Suppressor macrophage treated with lipopolysaccharide for 1 hour (primary cell): ENCODE data around the gene TMBIM6.
A peak's percentile ranks its signal among the peaks of the same experiment; 100 is the strongest.
"Not testable (repeated sequence)": the region's sequence is repeated elsewhere in the genome, so short reads cannot be mapped to it uniquely, and the experiment has no call there.

ENCODE experiments used
- DNase-seq, 3 donors: peaks; one replicate each; pipeline ENCODE4 v3.0.0-alpha.2; 2020 to 2022

TMBIM6 gene

DNA sequence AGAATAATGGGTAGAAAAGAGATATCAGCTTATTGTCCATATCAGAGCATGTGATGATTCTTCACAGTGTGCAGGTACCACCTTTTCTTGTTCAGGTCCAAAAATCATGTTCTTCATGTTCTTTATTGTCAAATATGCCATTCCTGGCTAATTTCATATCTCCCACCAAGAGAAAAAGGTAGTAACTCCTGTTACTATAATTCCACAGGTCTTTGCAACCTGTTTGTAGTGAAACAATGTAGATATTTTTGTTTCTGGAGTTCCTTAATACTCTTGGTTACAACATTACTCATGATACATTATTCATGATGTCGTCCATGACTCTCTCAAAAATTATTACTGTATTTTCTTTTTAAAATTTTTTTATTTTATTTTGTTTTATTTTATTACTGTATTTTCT, 11.3 kb upstream of the TMBIM6 start:
- DNase-seq: no peak

DNA sequence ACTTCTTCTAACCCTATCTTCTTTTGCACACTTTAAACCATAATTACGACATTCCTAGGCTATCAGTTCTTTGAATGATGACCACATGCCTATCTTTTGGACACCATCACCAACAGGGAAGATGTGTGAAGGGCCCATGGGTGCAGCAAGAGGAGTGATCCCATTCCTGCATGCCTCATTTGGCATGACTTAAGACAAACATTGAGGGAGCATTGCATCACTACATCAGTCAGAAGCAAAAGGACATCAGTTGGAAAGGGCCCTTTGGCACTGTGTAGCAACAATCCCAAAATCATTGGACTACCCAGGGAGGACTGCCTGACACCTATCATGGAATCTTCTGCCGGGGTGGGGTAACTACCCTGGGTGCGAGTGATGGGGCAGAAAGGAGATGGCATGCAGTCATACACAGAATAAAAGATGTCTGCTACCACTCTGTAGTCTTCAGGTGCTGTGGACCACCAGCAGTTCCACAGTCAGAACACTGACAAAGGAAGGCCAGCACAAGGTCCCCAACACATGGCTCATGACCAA, 10.7 kb upstream of the TMBIM6 start:
- peak; percentile 21 to 26 (median 25) for DNase-seq

DNA sequence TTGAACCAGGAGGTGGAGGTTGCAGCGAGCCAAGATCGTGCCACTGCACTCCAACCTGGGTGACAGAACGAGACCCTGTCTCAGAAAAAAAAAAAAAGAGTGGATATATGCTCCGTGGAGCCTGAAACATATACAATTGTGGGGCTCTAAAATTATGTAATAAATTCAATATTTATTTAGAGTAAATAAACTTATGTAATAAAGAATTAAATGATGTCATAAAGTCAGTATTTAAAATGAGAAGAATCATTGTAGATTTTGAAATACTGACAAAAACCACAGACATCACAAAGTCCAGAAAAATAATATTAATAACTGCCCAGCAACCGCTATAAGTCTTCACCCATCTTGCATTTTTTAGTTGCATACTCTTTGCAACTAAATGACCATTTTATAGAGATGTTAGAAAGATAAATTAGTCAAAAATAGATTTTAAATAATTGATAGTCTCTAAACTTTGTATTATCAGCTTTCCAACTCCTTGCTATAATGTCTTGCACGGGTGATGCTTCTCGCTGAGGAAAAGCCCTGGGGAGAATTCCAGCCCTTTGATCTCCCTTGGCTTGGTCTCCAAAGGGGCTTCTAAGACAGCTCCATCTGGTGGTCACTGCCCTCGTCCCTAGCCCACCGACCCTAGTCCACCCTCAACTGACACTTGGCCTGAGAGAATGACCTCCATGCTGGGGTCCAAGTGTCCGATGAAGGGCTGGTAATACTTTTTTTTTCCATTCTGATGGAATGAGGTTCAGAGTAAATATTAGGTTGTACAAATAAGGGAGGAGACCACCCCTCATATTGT, 7.9 kb upstream of the TMBIM6 start:
- DNase-seq: no peak

- not testable (repeated sequence) for DNase-seq
Observed at GRCh38 chr12:49734900-49735299, 6.5 kb upstream of the TMBIM6 start.

DNA sequence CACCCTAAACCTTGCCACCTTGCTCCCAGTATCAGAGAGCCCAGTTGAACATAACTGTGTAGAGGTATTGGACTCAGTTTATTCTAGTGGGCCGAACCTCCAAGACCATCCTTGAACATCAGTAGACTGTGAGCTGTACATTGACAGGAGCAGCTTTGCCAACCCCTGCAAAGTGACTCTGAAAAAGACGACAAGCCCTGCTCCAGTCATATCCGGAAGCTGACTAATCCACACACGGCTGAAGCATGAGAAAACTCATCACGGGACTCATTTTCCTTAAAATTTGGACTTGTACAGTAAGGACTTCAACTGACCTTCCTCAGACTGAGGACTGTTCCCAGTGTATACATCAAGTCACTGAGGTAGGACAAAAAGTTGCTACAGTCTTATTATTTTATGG, 2.6 kb upstream of the TMBIM6 start:
- DNase-seq: not testable (repeated sequence)

DNA sequence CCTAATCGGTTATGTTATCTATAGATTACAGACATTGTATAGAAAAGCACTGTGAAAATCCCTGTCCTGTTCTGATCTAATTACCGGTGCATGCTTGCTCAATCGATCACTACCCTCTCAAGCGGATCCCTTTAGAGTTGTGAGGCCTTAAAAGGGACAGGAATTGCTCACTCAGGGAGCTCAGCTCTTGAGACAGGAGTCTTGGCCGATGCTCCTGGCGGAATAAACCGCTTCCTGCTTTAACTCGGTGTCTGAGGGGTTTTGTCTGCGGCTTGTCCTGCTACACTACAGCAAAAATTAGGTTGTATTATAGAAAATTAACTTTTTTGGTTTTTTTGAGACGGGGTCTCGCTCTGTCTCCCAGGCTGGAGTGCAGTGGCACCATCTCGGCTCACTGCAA, 1.1 kb upstream of the TMBIM6 start:
- DNase-seq: not testable (repeated sequence)

GRCh38 chr12:49741882-49742620, 694 bp downstream of the TMBIM6 start:
- peak; percentile 94 to 96 (median 95) for DNase-seq

DNA sequence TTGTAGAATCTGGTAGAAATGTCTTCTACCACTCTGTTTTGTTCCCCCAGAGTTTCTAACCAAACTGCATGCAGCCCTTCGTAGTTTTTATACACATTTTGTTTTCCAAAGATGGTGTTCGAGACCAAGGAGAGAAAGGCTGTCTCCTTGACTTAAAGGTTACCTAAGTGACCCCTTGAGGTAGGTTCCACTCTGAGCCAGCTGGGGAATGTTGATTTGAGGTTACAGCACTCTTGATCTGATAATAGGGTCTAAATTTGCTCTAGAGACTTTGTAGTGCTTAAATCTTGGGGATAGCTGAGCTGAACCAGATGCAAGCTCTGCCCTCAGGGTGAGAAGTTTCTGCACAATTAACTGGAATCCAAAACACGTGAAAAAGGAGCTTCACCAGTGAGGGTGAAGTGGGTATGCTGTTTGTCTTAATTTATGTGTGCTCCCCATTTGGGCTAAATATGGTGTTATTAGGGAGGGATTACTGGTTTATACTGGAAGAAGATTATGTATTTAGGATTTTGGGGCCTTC, 3.1 kb downstream of the TMBIM6 start:
- no peak for DNase-seq

DNA sequence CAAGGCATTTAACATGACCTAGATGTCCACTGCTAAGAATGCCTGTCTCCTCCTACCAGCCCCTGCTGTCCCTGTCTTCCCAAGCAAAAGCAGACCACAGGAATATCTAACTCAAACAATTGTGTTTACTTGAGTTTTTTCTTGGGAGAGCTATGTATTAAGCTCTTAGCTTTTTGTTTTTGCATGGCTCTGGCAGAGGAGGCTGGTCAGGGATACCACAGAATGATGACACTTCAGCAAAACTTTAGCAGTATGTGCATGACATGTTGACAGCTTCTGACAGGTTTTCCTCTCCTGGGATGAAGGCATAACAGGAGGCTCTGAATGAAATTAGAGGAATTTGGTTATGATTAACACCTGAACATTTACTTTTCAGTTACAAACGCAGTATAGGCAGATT, 6.9 kb downstream of the TMBIM6 start:
- DNase-seq: no peak

GRCh38 chr12:49748800-49749199, 7.4 kb downstream of the TMBIM6 start:
- DNase-seq: no peak

DNA sequence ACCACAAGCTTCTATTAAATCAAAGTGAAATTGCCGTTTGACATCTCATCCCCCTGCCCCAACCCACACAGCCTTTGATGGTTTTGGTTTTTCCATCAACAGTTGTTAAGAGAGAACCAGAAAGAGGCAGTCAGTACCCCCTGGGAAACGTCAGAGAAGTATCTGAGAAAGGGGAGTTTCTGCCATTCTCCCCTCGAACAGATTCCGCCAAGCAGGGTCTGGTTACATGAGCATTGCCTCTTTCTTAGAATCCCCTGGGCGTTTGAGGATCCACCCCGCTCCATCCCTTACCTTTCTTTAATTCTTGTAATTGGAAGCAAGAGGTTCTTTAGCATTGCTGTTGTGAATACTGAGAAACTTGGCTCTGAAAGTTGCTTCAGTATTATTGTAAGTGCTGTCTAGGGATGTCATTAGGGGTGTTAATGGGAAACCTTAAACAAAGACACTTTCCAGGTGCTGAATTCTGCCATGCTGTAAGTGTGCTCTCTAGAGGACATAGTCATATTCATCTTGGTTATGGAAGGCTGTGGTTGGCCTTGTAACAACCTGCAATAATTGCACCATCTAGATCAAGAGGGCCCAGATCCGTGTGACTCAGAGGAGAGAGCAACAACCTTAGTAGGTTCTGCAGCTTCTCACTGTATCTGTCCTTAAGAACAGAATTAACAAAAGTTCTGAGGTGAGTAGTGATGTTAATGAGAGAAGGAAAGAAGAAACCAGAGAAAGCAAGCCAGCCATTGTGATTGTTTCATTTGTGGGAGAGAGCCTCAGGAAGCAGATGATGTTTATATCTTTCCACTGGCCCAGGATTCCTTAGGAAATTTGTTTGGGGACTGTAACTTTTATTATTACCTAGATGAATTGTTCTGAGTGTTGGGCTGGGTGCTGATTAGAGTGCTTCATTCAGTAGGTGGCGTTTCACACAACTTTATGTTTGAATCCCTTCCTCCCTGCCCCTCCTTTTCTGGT, 9.0 kb downstream of the TMBIM6 start:
- peak; percentile 39 to 69 (median 56) for DNase-seq

- no peak for DNase-seq
Observed at GRCh38 chr12:49750996-49751393, 9.6 kb downstream of the TMBIM6 start.

DNA sequence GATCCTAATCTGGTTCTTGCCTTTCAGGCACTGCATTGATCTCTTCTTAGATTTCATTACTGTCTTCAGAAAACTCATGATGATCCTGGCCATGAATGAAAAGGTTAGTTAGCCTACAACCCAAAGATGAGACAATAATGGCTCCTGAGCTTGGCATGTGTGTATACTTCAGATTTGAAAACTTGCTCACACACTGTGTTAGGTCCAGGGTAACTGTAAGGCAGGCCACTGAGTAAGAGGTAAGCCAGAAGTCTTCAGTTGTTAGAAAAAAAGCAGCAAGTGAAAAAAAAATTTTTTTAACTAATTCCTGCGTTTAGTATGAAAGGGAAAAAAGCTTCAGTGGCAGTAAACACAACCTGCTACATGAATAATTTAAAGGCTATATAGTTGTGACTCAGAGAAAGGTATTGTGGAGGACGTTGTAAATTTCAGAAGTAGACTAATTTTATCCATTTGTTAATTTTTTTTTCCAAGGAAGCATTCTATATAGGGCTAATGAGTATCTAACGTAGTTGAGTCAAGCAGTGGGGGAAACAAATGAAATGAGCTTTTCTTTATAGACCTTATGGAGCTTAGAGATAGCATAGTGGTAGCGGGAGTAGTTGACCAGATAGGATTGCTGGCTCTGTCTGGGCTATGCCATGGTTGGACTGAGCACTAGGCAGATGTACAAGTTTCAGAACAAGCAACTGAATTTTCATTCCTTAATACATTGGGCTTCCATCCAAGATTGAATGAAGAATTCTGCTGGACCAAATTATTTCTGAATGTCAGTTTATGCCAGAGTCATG, 20.5 kb downstream of the TMBIM6 start:
- DNase-seq: no peak

- no peak for DNase-seq
Observed at GRCh38 chr12:49762468-49762847, 21.1 kb downstream of the TMBIM6 start.

GRCh38 chr12:49763006-49763591, 21.7 kb downstream of the TMBIM6 start:
- DNase-seq: peak; percentile 73 to 86 (median 80)

- no peak for DNase-seq
Observed at GRCh38 chr12:49764126-49764525, 22.8 kb downstream of the TMBIM6 start.

DNA sequence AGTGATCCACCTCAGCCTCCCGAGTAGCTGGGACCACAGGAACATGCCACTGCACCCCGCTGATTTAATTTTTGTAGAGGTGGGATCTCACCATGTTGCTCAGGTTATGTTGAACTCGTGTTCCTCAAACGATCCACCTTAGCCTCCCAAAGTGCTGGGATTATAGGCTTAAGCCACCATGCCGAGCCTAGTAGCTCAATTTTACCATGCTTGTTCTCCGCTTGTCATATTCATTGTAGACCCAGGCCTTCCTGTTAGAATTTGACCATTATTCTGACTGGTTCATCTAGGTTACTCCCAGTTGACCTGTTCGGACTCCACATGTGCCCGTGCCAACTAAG, 24.7 kb downstream of the TMBIM6 start:
- DNase-seq: no peak

GRCh38 chr12:49767333-49767732, 26.0 kb downstream of the TMBIM6 start:
- no peak for DNase-seq

DNA sequence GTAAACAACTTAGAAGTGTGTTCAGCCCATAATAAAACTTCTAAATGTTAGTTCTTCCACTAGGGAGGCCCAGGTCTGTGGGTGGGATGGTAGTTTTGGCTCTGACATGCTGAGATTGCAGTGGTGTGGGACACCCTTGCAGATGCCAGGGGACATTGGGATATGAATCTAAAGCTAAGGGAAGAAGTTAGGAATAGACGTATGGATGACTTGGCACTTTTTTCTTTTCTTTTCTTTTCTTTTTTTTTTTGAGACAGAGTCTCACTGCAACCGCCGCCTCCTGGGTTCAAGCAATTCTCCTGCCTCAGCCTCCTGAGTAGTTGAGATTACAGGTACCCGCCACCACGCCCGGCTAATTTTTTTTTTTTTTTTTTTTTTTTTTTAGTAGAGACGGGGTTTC, 31.7 kb downstream of the TMBIM6 start:
- DNase-seq: not testable (repeated sequence)

DNA sequence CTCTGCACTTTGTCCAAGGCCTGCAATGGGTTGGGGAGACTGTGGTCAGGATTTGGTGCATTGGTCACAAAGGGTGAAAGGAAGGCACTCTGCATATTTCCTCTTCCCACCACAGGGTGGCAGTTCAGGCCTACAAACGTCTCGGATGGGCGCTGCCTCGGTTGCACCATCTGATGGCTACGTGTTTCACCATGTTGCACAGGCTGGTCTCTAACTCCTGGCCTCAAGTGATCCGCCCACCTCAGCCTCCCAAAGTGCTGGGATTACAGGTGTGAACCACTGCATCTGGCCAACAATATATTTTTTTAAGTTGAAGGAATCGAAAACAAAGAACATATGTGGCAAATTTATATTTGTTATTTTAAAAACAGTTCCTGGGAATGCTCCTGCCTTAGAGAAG, 35.1 kb downstream of the TMBIM6 start:
- peak; percentile 85 to 88 (median 87) for DNase-seq

- peak in 2 of 3 donors; percentile 24 to 27 for DNase-seq
Observed at GRCh38 chr12:49776858-49777257, 35.5 kb downstream of the TMBIM6 start.
